Loucy (cell line): ENCODE measurements around the gene MAPRE2.

Experiments used
- CTCF ChIP-seq: fragments of 200-600 bp; sonication (generic); conservative IDR thresholded peaks from 2 replicates; pipeline ENCODE4 v1.5.1; 2014; ENCODE audit warnings: mild to moderate bottlenecking, antibody characterized with exemption, low read length
- EZH2phosphoT487 ChIP-seq: fragments of 200-600 bp; IDR thresholded peaks from 2 replicates; pipeline ENCODE4 v1.6.1; 2018; ENCODE audit warnings: antibody characterized with exemption, mild to moderate bottlenecking, moderate library complexity, borderline replicate concordance

GRCh38 chr18:35172451-35173035 lies 131.3 kb downstream of the MAPRE2 start:
- no peak for TF ChIP-seq CTCF
- no peak for TF ChIP-seq EZH2phosphoT487
